Pulmonary artery endothelial cell (primary cell): Measurements from ENCODE around the gene USH2A. TPM values are rescaled to one million over a fixed set of nuclear protein-coding genes. Genes with fewer than 3 reads are reported as not detected.

Experiments
- DNase-seq: peaks from one replicate; pipeline ENCODE4 v3.0.0-alpha.2; 2011; ENCODE audit warnings: low read depth, low spot score
- total RNA-seq: library from RNA; depleted of rRNA; stranded (reverse); fragments of >200 nt; gene quantifications from 2 replicates; pipeline ENCODE4 v1.2.3, GENCODE V29; 2014

The USH2A gene
- total RNA-seq, 1 donor from 2014 or later = not detected

DNA sequence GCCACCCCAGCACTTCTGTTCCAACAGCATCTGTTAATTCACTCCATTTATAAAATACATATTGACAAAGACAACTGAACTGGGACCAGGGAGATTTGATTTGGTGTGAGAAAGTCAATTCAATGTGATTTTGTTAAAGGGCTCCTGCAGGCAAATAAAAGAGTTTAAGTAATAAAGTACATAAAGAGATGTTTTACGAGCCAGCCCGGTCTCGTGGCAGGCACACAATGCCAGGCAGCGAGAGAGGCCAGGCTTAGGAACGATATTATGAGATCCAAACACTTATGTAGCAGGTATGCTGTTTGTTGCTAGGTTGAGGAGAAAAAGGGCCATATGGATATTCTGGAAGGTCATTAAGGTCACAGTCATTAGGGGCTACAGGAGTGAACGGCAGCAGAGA, 629.1 kb downstream of the USH2A start:
- DNase-seq = no peak

DNA sequence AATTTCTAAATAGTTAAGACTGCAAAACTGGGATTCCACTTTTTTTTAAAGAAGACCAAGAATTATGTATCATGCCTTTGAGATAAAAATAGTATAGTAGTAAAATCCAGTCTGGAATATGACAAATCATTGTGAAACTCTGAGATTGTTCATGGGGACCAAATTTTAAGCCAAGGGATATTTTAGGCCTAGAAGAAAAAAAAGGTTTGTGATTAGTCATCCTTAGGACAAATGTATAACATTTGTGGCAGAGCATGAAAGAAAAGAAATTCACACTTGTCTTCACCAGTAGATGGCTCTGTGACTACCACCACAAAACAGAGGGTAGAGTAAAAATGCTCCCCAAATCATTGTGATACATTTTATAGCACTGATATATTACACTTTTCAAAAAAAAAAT, 630.1 kb downstream of the USH2A start:
- no peak for DNase-seq

DNA sequence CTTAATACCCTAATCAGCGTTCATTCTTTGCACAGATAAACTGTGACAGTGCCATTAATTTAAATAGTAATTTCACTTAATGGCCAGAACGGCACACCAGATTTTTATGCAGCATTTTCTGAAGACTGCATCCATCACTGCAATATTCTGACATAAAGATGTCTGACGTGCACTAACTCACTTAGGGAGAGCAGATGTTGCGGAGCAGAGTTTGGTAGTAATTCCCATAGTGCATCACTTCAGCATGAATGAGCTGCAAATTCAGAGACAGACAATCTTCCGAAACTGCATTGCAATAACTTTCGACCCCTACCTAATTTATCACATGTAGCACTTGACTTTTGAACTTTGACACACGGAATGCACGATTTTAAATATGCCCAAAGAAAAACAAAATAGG, 630.8 kb downstream of the USH2A start:
- DNase-seq = no peak

DNA sequence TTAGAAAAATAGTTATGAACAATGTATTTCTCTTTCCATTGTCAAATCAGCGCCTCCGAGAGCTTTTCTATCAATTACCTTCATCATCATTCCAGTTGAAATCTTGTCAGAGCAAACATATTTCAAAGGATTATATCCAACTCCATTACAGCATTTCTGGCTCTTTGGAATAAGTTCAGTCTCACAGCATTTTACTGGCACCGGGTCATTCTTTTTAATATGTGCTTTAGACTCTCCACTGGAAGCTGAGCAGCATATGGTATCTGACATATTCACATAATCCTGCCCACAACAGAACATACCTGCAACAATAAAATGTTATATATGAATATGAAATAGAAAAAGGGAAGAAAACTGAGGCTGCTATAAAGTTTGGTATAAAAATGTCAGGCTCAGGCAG, 633.3 kb downstream of the USH2A start:
- DNase-seq = no peak

DNA sequence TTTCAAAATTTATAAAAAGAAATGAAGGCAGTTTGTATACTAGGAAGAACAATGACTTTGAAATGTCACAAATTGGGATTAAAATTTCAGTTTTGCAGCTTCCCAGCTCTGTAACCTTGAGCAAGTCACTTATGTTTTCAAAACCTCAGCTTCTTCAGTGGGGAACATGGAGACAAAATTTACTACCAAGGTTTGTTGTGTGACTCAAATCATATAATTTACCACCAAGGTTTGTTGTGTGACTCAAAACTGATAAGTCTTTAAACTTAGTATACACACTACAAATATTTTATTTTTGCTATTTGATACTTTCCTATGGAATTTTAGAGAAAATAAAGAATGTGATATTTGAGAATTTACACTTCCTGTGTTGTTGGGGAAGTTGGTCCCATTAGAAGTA, 636.3 kb downstream of the USH2A start:
- no peak for DNase-seq

DNA sequence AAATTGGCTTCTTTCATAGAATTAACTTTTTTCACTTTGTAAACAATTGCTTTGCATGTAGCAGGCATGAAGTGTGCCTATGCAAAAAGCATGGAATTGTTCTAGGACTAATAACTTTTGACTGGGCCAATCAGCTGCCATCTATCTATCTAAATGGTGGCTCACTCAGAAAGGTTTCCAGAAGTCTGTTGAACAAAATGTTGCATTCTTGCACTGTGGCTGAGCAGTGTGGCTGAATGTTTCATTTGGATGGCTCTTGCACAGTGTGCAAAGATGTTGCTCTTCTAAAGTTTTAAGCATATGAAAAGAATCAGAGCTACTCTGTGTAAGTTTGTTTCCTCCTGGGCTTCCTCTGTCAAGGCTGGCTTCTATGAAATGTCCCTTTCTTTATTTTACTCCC, 642.6 kb downstream of the USH2A start:
- DNase-seq = no peak

DNA sequence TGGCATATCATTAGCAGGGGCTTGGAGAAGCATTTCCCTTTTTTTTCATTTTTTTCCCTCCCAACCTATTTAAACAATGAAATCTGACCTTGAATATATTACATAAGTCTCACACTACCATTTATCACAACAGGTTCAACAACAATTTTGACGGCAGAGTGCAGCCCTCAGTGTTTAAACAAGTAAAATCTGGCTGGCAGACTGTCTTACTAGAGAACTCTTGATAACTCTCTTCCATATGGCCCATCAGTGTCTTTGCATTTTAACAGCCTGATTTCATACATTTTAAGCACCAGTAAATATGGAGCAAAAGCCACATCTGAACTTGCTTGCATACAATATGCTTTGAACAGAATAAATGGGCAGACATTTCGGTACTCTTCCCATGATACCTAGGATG, 643.1 kb downstream of the USH2A start:
- DNase-seq = no peak

DNA sequence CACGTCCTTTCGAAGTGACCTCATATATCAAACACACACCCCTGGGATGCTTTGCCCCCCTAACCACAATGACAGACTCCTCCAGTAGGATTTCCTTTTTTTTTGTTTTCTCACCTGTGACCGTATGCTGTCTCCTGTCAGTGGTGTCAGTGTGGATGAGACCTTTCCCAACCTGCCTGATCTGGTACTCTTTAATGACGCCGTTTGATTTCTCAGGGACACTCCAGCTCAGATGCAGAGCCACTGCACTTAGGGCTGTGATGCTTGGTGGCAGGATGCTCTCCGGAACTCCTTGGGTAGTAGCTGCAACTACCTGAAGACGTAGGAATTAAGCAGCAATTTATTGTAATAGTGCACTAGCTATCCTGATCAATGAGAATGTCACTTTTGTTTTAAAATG, 643.5 kb downstream of the USH2A start:
- no peak for DNase-seq

DNA sequence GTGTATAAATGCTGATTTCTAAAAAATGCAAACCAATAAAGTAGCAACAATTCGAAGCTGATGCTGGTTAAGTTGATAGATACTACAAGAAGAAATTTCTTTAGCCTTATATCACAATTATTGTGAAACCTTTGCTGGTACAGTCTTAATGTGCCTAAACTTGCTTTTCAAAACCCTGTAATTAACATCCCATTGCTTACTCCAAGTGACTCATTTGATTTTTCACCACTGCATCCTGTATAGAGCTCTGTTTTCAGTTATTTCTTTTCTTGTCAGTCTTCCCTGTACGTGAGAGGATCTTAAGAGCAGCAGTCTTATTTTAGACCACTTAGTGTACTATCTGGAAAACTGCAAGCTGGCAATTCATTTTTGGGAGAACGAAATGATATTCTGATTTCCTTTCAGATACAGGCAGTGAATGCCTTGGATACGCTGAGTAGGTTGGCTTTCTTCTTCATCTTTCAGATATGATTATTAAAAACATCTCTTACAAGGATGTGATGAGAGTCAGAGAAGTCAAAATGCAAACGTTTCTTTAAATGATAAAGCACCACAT, 645.8 kb downstream of the USH2A start:
- DNase-seq = no peak

DNA sequence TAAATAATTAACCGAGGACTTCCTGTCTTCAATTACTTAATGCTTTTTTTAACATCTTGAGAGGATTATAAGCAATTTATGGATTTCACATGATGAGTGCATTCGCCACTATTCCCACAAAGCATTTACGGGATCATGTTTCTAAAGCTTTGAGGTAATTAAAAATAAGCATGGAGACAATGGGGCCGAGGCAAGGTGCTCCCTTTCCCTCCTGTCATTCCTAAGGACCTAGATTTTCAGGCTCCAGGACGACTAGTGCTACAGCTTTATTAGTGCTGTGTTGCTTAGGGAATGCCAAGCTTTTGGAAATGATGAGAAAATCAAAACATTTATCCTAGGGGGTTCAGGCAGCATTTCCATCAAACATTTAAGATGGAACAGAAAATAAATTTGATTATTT, 646.9 kb downstream of the USH2A start:
- no peak for DNase-seq

DNA sequence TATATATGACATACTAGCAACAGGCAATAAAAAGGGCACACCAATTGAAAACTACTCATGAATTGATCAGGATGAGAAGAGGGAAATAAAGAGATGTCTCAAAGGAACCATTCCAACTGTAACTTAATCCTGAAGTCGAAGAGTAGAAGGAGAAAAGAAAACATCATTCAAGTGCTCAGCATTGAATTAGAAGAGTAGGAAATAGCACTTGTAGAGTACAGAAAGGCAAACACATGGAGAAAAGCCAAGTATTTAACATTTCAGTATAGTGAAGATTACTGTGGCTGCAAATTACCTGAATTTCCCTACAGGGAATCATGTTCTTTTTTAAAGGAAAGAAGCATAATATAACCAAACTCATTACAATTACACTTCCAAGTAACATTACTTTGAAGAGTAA, 651.1 kb downstream of the USH2A start:
- no peak for DNase-seq

DNA sequence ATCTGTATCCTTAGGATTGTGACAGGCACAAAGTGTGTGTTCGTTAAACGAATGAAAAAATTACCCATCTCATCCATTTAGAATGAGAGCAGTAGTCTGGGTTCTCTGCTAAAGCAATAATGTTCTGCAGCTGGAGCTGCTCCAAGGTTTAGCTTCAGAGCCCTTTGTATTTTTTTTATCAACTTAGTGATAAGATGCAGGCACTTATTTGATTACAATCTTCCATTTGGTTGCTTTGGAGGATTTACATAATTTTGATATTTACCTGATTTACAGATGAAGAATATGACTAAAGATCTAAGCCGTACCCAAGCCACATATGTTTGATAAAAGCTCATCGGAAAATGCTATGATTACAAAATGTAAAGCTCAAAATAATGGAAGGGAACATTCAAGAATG, 654.9 kb downstream of the USH2A start:
- no peak for DNase-seq

DNA sequence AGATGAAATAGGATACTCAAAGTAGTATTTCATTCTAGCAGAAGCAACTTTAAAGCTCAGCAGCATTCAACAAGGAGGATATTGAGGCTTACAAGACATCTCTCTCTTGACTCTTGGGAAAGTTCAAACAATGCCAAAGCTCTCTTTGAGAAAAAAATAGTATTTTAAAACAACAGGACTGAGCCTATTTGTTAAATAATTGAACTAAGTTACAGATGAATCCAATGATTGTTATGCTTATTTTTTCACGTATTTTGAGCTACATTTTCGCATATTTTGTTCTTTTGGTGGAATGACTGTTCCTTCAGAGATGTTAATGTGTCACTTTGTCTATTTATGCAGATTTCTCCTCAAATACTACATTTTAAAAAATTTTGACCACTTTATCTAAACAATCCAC, 655.5 kb downstream of the USH2A start:
- no peak for DNase-seq

DNA sequence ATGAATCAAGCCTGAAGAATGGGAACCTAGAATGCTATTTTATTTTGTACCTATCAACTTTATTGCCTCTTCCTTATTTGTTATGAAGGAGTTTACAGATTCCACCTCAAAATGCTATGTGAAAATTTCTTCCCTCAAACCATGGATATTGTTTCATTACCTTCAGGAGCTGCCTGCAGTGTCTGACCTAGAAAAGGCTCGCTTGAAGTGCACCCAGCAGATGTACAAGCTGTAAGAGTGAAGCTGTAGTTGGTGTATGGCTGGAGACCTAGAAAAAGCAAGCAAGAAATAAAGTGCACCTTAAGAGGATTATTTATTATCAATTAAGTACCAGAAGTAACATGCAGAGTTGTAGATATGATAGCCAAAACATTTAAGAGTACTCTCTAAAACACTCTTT, 656.7 kb downstream of the USH2A start:
- no peak for DNase-seq

DNA sequence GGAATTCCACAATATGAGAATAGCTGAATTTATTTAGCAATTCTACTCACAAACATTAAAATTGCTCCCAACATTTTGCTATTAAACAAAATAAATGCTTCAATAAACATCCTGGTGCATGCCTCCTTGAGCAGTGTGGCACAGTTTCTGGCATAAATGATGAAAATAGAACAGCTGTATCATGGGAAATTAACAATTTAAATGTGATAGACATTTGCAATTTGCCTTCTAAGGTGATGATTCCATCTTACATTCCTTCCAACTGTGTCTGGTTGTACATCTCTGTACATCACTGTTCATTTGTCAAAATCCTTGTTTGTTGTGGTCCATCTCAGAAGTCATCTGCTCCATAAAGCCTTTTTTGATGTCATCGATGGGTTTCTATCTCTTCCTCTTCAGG, 657.4 kb downstream of the USH2A start:
- no peak for DNase-seq

DNA sequence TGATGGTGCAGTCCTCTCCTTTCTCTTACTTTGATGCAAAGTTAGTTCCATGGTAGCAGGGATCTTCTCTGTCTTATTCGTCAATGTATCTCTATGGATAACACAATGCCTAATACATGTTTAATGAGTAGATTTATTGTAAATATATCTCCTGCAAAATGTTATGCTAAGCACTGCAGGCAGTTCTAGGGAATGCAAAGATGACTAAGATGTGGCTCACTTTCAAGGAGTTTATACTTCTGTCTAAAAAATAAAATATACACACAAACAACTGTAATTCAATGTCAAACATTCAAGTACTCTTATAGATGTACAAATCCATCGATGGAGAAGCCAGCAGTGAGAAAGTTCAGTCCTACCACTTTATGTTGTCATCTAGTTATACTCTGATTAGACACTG, 661.8 kb downstream of the USH2A start:
- no peak for DNase-seq

DNA sequence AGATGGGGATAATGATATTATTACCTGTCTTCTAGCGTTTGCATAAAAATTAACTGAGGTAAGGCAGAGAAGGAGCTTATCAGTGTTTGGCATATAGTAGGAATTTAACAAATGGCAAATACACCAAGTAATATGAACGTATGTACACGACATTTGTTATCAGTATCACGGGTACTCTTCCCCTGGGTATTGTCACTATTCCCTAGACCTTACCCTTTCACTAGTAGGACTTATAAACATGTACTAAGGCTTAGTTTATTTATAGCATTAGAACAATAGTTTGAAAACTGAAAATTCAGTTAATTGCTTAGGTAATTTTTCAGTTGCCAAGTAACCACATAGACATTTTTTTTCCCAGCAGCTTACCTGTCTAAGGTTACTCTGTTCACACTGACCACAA, 669.1 kb downstream of the USH2A start:
- no peak for DNase-seq

DNA sequence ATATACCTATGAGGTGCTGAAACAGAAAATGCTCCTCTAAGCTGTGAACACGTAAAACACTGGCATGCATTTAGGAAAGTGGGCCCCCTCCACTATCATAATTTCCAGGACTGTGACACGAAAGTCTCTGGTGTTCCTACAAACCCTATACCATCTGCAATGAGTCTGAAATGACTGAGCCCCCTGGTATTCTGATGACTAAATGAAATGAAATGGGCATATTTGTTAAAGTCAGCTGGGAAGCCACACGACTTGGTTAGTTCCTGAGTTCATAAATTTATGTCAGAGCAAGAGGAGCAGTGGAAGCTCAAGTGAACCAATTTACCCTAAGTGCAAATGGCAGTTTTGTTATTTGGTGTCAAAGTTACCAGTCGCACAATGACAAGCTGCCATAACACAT, 673.8 kb downstream of the USH2A start:
- no peak for DNase-seq

DNA sequence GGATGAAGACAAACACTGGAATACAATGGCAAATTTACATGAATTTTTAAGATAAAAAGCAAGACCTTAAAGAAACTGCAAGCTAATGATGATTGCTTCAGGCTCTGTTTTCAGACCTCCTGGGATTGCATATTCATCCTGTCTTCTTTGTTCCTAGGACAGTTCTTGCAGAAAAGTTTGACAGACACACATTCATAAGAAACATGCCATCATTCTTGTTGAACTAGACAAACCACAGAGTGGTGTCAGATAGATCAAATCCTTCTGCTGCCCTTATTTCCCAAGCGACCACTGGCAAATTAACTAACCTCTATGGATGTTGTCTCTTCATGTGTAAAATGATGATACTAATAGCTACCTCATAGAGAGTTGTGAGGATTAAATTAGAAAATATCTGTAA, 674.8 kb downstream of the USH2A start:
- no peak for DNase-seq

DNA sequence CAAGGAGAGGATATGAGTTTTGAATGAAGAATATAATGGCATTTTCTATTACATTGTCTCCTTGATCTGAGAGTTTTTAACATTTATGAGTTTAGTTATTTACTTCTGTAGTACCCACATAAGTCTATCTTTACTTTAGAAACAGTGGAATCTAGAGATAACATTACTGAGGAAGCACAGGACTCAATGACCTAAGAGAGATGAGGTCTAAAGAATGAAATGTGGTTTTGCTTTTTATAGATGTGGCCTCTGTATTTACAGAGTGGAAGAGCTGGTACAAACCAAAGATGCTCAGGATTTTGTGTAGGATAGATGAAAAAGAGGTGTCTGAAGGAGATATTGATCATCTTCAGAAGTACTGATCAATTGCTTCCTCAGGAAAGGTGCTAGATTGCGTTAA, 678.8 kb downstream of the USH2A start:
- no peak for DNase-seq

DNA sequence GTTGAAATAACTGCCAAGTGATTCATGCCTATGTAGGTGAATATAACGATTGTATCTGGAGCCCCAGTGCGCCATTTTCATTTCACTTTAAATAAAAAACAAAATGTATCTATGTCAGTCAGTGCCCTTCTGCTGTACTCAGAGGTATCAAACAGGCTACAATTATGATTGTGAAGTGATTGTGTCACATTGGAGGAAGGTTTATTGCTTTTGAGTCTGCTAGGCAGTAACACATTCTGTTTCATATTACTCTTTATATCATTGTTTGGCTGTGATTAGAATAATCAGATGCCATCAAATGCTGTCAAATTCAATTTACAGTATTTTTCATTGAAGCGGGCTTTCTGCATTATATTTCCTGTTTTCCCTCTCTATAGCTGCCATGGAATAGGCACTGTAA, 684.2 kb downstream of the USH2A start:
- no peak for DNase-seq

DNA sequence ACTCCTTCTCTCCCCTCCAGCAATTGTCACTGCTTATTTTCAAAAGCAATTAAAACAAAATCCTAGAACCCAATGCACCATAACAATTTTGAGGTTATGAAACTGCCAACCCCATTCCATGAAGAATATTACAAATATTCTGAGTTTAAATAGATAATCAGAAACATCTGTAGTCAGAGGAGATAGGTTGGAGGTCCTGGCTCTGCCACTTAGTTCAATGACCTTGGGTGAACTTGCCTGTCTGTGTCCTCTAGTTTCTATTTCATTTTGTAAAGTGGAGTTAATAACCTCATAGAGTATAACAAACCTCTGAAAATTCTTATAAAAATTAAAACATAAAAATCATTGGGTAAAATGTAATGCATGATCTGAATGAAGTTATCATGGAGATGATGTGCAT, 691.5 kb downstream of the USH2A start:
- no peak for DNase-seq

DNA sequence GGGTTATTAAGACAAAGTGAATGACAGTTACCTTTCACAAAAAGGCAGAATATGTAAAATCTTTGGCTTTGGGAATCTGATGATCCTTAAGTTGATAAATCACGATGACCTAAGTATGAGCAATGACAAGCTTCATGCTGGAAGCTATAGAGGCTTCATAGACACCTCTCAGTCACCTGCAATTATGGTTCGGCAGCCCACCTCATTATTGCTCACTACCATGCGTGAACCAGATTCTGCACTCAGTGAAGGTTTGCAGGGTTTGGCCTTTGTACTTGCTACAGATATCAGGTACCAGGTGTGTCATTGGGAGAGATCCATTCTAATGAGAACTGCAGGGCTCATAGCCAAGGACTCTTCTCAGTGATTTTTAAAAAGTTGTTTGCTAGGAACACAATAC, 692.6 kb downstream of the USH2A start:
- DNase-seq = no peak

DNA sequence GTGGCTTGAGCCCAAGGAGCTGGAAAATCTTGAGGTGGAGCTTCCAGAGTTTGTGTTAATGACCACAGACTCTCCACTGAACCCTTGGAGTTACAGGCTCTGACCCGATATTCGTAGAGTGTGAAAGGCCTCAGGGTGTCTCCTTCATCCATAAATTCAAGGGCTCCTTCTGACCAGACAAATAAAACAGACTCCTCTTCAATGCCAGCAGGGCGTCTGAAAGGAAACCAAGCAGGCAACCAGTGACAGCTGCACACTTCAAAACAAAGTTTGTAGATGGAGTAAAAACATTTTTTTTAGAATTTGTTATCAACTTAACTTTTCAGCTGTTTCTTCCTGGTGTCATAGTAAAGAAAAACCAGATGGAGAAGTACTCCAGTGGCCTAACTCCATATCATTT, 695.1 kb downstream of the USH2A start:
- DNase-seq = no peak
